ENCODE measurements around the gene AOPEP. TPM values are rescaled to one million over a fixed set of nuclear protein-coding genes. Genes with fewer than 3 reads are reported as not detected.
"Not testable (repeated sequence)": the region's sequence is repeated elsewhere in the genome, so short reads cannot be mapped to it uniquely, and the experiment has no call there.

AOPEP gene
- total RNA-seq, 1 experiment from 2014 or later, result 15.0 TPM

DNA sequence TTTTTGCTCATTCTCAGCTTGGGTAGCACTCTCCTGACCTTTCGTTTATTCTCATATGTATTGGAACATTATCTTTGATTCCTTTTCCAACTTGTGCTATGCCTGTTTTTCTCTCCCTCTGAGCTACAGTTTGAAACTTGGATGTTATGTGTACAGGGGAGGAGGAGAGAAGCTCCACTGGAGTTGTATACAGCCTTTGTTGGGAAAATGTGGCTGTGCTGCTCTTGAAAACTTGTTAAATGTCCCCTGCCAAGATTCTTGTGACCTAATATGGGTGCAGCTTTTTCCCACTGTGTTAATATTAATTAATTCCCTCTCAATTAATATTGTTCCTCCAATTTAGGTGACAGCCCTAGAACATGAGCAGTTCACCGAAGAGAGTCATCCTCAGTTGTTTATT is 235.4 kb downstream of the AOPEP start:
- no peaks in the 10 kb centered on the region for H3K79me2 ChIP-seq (ENCODE audit: insufficient read depth, low read length)
- H3K23ac ChIP-seq (ENCODE audit: insufficient read length, low read depth, low read length), result no peak overlapping the region
- no peaks in the 10 kb centered on the region for H3K9me3 ChIP-seq (ENCODE audit: control insufficient read depth, low read depth, low read length)
- H4K91ac ChIP-seq (ENCODE audit: insufficient read length, low read depth, low read length), result no peak overlapping the region
- no peak overlapping the region for H2AK5ac ChIP-seq (ENCODE audit: insufficient read length, low read length)
- no peak overlapping the region for H3T11ph ChIP-seq (ENCODE audit: low read length)
- no peak overlapping the region for H3K4me2 ChIP-seq (ENCODE audit: insufficient read depth, insufficient read length, low read length)
- H3K56ac ChIP-seq (ENCODE audit: insufficient read length, low read depth, low read length), result no peak overlapping the region
- H3K79me1 ChIP-seq (ENCODE audit: insufficient read depth, low read depth, low read length, poor library complexity, severe bottlenecking), result no peaks in the 10 kb centered on the region
- no peak overlapping the region for H3K18ac ChIP-seq (ENCODE audit: insufficient read length, low read depth, low read length)
- no peak overlapping the region for H2BK120ac ChIP-seq (ENCODE audit: low read depth, low read length, poor library complexity, severe bottlenecking)
- TF ChIP-seq, protein P1, sequence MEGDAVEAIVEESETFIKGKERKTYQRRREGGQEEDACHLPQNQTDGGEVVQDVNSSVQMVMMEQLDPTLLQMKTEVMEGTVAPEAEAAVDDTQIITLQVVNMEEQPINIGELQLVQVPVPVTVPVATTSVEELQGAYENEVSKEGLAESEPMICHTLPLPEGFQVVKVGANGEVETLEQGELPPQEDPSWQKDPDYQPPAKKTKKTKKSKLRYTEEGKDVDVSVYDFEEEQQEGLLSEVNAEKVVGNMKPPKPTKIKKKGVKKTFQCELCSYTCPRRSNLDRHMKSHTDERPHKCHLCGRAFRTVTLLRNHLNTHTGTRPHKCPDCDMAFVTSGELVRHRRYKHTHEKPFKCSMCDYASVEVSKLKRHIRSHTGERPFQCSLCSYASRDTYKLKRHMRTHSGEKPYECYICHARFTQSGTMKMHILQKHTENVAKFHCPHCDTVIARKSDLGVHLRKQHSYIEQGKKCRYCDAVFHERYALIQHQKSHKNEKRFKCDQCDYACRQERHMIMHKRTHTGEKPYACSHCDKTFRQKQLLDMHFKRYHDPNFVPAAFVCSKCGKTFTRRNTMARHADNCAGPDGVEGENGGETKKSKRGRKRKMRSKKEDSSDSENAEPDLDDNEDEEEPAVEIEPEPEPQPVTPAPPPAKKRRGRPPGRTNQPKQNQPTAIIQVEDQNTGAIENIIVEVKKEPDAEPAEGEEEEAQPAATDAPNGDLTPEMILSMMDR (conservative IDR thresholded peaks at IDR 0.05), result no peak
- Mint-ChIP-seq H3K27me3 (ENCODE audit: low read depth) (no peaks in the 10 kb centered on the region), H3K27ac (no peak overlapping the region), H3K4me3 (no peak overlapping the region), H3K36me3 (ENCODE audit: insufficient read depth in 1 of 3, low read depth in 3 of 3) (peaks cover 0 to 4% (median 0%) of the 10 kb centered on the region in 3 experiments; a peak in 2 of 7 replicates), H3K4me1 (no peaks in the 10 kb centered on the region), H3K9me3 (no peaks in the 10 kb centered on the region; a peak in 1 of 5 replicates)
- no peak overlapping the region for H2BK5ac ChIP-seq (ENCODE audit: insufficient read length, low read length)
- no peak overlapping the region for H3K14ac ChIP-seq (ENCODE audit: insufficient read depth, low read length)
- no peak overlapping the region for H3K27ac ChIP-seq (ENCODE audit: insufficient read length, low read depth, low read length)
- H4K5ac ChIP-seq (ENCODE audit: insufficient read length, low read depth, low read length), result no peak overlapping the region
- no CpG with 5 or more reads among the region's 2 CpGs for WGBS (ENCODE audit: extremely low coverage, insufficient read length, low lambda C conversion rate)
- no peak overlapping the region for H4K8ac ChIP-seq (replicated peaks; ENCODE audit: insufficient read length, low read depth, low read length)
- no peaks in the 10 kb centered on the region for H3K4me1 ChIP-seq (ENCODE audit: insufficient read depth, low read length)
- no peak overlapping the region for H2AFZ ChIP-seq (ENCODE audit: low read length)
- DNase-seq, result no peak
- H3K4ac ChIP-seq (ENCODE audit: low read depth, low read length), result no peak overlapping the region
- no peaks in the 10 kb centered on the region for H3K27me3 ChIP-seq (ENCODE audit: insufficient read depth, low read length)
- no peak overlapping the region for H2BK12ac ChIP-seq (ENCODE audit: insufficient read length, low read depth, low read length)
- no peaks in the 10 kb centered on the region for H3K23me2 ChIP-seq (ENCODE audit: insufficient read length, low read depth, low read length, poor library complexity, severe bottlenecking)
- no peak overlapping the region for H3K9ac ChIP-seq (ENCODE audit: extremely low read depth, insufficient read length, low read length)
- H2BK15ac ChIP-seq (ENCODE audit: low read depth, low read length), result no peak overlapping the region
- no peaks in the 10 kb centered on the region for H4K20me1 ChIP-seq (ENCODE audit: control insufficient read depth, insufficient read depth, insufficient read length)
- H2BK20ac ChIP-seq (ENCODE audit: low read depth, low read length, poor library complexity, severe bottlenecking), result no peak overlapping the region

DNA sequence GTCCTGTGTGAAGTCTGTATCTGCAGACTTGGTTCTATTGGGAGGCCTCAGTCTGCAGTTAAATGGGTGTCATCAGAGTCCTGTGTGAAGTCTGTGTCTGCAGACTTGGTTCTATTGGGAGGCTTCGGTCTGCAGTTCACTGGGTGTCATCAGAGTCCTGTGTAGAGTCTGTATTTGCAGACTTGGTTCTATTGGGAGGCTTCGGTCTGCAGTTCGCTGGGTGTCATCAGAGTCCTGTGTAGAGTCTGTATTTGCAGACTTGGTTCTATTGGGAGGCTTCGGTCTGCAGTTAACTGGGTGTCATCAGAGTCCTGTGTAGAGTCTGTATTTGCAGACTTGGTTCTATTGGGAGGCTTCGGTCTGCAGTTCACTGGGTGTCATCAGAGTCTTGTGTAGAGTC is 239.1 kb downstream of the AOPEP start:
- H3K56ac ChIP-seq (ENCODE audit: insufficient read length, low read depth, low read length); H3K27me3 Mint-ChIP-seq (ENCODE audit: low read depth); H3K4me3 Mint-ChIP-seq; H3K36me3 Mint-ChIP-seq (ENCODE audit: insufficient read depth in 1 of 3, low read depth in 3 of 3); H3K18ac ChIP-seq (ENCODE audit: insufficient read length, low read depth, low read length); H4K5ac ChIP-seq (ENCODE audit: insufficient read length, low read depth, low read length); H3K27me3 ChIP-seq (ENCODE audit: insufficient read depth, low read length); H3K4me2 ChIP-seq (ENCODE audit: insufficient read depth, insufficient read length, low read length); H4K8ac ChIP-seq (replicated peaks; ENCODE audit: insufficient read length, low read depth, low read length); H3K4me1 ChIP-seq (ENCODE audit: insufficient read depth, low read length); H4K20me1 ChIP-seq (ENCODE audit: control insufficient read depth, insufficient read depth, insufficient read length); H3K4ac ChIP-seq (ENCODE audit: low read depth, low read length); H3K14ac ChIP-seq (ENCODE audit: insufficient read depth, low read length); H3K9ac ChIP-seq (ENCODE audit: extremely low read depth, insufficient read length, low read length); H2BK15ac ChIP-seq (ENCODE audit: low read depth, low read length); H3K4me1 Mint-ChIP-seq; H3K9me3 ChIP-seq (ENCODE audit: control insufficient read depth, low read depth, low read length); H3K23ac ChIP-seq (ENCODE audit: insufficient read length, low read depth, low read length); H3K79me1 ChIP-seq (ENCODE audit: insufficient read depth, low read depth, low read length, poor library complexity, severe bottlenecking); H3K23me2 ChIP-seq (ENCODE audit: insufficient read length, low read depth, low read length, poor library complexity, severe bottlenecking); H3K27ac ChIP-seq (ENCODE audit: insufficient read length, low read depth, low read length); H2AFZ ChIP-seq (ENCODE audit: low read length); H2BK5ac ChIP-seq (ENCODE audit: insufficient read length, low read length); DNase-seq; H3K79me2 ChIP-seq (ENCODE audit: insufficient read depth, low read length); H2AK5ac ChIP-seq (ENCODE audit: insufficient read length, low read length); H4K91ac ChIP-seq (ENCODE audit: insufficient read length, low read depth, low read length); H2BK20ac ChIP-seq (ENCODE audit: low read depth, low read length, poor library complexity, severe bottlenecking); H3K27ac Mint-ChIP-seq; H2BK120ac ChIP-seq (ENCODE audit: low read depth, low read length, poor library complexity, severe bottlenecking); H3K9me3 Mint-ChIP-seq; H3T11ph ChIP-seq (ENCODE audit: low read length); H2BK12ac ChIP-seq (ENCODE audit: insufficient read length, low read depth, low read length): not testable (repeated sequence)
- WGBS (ENCODE audit: extremely low coverage, insufficient read length, low lambda C conversion rate), result no CpG with 5 or more reads among the region's 5 CpGs
